HG02973 (cell line): ENCODE measurements around the gene EXD3.
"Not testable (repeated sequence)": the region's sequence is repeated elsewhere in the genome, so short reads cannot be mapped to it uniquely, and the experiment has no call there.

Experiments used
- ATAC-seq: cut with Tn5 transposase; IDR thresholded peaks from one replicate; pipeline ENCODE4 v1.9.1; 2021; ENCODE audit warnings: moderate library complexity; ENCODE audit not compliant: unreplicated experiment

The EXD3 gene

GRCh38 chr9:137459601-137460362, 36.8 kb upstream of the EXD3 start:
- no peak for ATAC-seq

- ATAC-seq = peak; percentile 51
These were observed 36.2 kb upstream of the EXD3 start, which contains the start of gene NSMF for GRCh38 chr9:137459152-137459600. NSMF (minus strand) TSS chr9:137459334; CDS start chr9:137459102, 232 bp downstream.

- peak; percentile 6 for ATAC-seq
These were observed 35.5 kb upstream of the EXD3 start for GRCh38 chr9:137458194-137459151.

- no peak for ATAC-seq
These were observed 34.6 kb upstream of the EXD3 start for GRCh38 chr9:137457406-137458193.

- ATAC-seq = no peak
These were observed 34.0 kb upstream of the EXD3 start for GRCh38 chr9:137456864-137457405.

GRCh38 chr9:137456061-137456863, 33.3 kb upstream of the EXD3 start:
- no peak for ATAC-seq

GRCh38 chr9:137455359-137455991, 32.5 kb upstream of the EXD3 start:
- ATAC-seq = no peak

GRCh38 chr9:137454597-137455358, 31.8 kb upstream of the EXD3 start:
- ATAC-seq = no peak

- no peak for ATAC-seq
These were observed 31.2 kb upstream of the EXD3 start for GRCh38 chr9:137454145-137454596.

- ATAC-seq = peak; percentile 49
These were observed 30.7 kb upstream of the EXD3 start for GRCh38 chr9:137453643-137454081.

- ATAC-seq = no peak
These were observed 30.0 kb upstream of the EXD3 start for GRCh38 chr9:137452761-137453642.

- no peak for ATAC-seq
These were observed 29.2 kb upstream of the EXD3 start for GRCh38 chr9:137452006-137452760.

- ATAC-seq = not testable (repeated sequence)
These were observed 28.5 kb upstream of the EXD3 start for GRCh38 chr9:137451264-137452005.

- not testable (repeated sequence) for ATAC-seq
These were observed 27.7 kb upstream of the EXD3 start for GRCh38 chr9:137450539-137451222.

- ATAC-seq = no peak
These were observed 27.1 kb upstream of the EXD3 start for GRCh38 chr9:137449931-137450538.
